HG03066 (cell line): ENCODE results near the gene TMEM240.
A peak's percentile ranks its signal among the peaks of the same experiment; 100 is the strongest.

ENCODE experiments used
- ATAC-seq: cut with Tn5 transposase; IDR thresholded peaks from one replicate; pipeline ENCODE4 v1.9.1; 2021; ENCODE audit warnings: low read depth; ENCODE audit not compliant: unreplicated experiment

The TMEM240 gene

GRCh38 chr1:1540090-1540817, at the start of gene TMEM240:
Gene TMEM240 (minus strand): TSS chr1:1540624. CDS start chr1:1540346, 278 bp downstream.
- no peak for ATAC-seq

GRCh38 chr1:1583347-1584010, 43.1 kb upstream of the TMEM240 start:
- ATAC-seq, result no peak

GRCh38 chr1:1582585-1583346, 42.3 kb upstream of the TMEM240 start:
- ATAC-seq, result no peak

- ATAC-seq, result no peak
These were observed 38.0 kb upstream of the TMEM240 start for GRCh38 chr1:1578371-1578940.

DNA sequence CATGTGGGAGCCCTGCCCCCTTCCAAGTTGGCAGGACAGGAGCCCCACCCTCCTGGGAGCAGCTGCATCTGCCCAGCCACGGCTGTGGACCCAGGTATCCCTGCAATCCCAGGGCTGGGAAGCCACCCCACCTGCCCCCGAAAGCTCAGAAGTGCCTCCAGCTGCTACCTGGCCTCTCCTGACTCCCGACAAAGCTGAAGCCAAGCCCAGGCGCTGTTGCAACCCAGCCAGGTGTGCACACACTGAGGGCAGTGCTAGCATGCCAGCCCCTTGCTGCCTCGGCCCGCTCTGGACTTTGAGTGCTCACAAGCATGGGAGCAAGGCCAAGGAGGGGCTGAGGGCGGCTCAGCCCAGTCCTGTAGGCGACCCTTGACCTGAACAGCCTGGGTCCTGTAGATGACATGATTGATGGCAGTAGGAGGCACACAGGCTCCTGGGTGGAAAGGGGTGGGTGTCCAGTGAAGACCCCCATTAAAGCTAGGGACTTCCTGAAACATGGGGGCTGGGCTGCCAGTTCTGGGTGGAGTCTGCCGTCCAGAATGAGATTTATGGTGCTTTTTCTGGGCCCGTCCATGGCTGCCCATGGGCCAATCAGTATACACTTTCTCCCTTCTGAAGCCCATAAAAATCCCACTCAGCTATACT, 37.1 kb upstream of the TMEM240 start:
- no peak for ATAC-seq

DNA sequence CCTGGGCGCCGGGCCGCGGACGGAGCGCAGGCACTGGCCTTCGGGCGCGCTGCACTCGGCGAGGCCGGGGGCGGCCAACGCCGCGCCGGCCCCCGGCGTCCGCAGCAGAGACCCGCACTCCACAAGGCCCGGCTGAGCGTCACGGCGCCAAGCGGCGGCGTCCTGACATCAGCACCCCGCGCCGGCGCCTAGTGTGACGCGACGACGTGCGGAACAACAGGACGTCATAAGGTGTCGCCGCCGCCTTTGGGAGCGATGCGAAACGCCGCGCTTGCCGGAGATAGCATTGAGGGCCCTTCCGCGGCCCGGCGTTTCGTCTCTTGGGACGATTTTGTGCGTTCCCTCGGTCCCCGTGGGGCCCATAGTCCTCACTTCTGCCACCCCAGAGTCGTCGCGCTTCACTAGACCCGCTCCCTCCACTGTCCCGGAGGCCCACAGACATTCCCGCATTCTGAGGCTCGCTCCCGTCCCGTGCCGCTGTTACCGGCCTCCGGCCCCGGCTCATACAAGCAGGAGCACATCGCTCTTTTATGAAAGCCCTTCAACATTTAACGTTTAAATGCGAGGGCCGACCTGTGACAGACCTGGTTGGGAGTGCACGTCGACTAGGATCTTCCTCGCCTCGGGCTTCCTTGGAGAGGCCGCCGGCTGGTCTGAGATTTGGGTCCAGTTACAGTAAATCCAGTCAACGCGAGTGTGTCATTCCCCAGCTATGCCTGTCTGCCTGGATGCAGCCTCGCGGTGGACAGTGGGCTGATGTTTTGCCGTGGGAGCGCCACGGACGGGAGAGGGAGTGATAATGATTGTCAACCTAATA, 34.5 kb upstream of the TMEM240 start, which contains the start of gene SSU72:
Gene SSU72 (minus strand): TSS at position 143 of the 817 bp plus-strand sequence. CDS start 306 bp downstream, outside the sequence.
- peak; percentile 58 for ATAC-seq

- peak; percentile 48 for ATAC-seq
These were observed 33.7 kb upstream of the TMEM240 start for GRCh38 chr1:1573843-1574720.

GRCh38 chr1:1569341-1569740, 28.9 kb upstream of the TMEM240 start:
- ATAC-seq, result no peak

DNA sequence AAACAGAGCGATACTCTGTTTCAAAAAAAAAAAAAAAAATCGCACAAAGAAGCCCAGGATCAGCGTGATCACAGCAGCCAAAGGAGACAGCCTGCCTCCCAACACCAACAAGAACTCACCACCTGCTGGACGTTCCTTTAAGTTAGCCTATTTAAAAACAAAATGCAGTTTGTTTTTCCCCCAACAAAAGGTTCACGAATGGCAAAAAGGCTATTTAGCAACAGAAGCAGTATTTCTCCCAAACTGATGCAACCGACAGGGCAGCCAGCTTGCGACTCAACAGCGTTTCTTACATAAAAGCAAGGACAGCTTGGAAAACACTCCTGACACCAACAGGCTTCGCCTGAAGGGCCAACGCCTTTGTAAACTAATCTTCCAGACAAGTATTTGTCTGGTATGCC, 27.5 kb upstream of the TMEM240 start:
- no peak for ATAC-seq

DNA sequence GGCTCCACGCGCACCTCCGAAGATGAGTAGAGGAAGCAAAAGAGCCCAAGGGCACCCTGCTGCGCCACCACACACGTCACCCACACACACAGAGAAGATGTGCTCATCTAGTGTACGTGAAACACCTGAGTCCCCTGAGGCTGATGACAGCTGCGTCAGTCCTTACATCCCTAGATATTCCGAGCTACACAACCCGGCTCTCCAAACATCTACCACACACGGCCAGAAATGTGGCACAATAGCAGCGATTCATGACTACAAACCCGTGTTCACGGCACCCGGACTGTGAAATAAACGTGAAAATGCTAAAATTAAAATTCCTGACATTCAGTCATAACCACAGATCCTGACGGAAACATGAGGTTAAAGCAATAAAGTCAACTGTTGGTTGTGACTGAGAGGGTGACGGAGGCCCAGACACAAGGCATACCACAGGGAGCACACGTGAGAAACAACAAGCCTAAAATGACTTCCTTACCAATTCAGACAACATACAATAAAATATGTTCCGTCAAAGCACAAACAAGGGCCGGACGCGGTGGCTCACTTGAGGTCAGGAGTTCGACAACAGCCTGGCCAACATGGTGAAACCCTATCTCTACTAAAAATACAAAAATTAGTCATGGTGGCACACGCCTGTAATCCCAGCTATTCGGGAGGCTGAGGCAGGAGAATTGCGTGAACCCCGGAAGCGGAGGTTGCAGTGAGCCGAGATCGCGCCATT, 26.9 kb upstream of the TMEM240 start:
- no peak for ATAC-seq

GRCh38 chr1:1565340-1565739, 24.9 kb upstream of the TMEM240 start:
- no peak for ATAC-seq

GRCh38 chr1:1564268-1564667, 23.8 kb upstream of the TMEM240 start:
- no peak for ATAC-seq

DNA sequence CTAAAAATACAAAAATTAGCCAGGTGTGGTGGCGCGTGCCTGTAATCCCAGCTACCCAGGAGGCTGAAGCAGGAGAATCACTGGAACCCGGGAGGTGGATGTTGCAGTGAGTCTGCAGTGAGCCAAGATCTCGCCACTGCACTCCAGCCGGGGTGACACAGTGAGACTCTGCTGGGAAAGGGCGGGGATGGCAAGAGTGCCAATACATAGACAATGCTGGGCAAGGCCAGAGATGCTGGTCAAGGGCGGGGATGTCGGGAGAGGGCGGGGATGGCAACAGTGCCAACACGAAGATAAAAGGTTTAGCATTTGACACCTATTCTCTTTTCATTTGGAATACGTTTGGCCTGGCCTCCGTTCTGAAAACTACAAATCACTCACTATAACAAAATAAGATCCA, 23.3 kb upstream of the TMEM240 start:
- no peak for ATAC-seq

DNA sequence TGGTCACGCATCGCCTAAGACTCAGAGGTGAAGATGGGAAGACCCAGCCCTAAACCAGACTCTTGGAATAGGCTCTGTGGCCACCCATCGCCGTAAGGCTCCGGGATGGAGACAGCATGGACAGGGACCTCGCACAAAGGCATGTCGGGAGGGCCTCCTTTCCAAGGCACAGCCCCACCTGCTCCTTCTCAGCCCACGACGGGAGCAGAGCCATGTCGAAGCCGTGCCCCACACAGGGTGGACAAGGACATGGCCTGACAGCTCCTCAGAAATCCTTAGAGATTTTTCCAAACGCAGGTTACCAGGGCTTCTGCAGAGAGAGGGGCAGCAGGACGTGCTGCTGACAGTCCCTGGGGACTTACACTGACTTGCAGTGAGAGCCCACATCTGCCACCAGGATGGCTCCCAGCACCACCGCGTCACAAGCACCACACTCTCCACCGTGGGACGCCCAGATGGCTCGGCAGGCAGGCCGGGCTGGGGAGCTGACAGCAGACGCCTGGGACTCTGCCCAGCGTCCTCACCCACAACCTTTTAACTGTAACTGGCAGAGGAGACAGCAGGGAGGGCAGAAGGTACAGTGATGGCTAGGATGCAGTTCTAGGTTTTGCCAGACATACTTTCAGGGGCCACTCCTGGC, 22.3 kb upstream of the TMEM240 start:
- ATAC-seq, result no peak

- ATAC-seq, result no peak
These were observed 21.5 kb upstream of the TMEM240 start for GRCh38 chr1:1561801-1562470.

DNA sequence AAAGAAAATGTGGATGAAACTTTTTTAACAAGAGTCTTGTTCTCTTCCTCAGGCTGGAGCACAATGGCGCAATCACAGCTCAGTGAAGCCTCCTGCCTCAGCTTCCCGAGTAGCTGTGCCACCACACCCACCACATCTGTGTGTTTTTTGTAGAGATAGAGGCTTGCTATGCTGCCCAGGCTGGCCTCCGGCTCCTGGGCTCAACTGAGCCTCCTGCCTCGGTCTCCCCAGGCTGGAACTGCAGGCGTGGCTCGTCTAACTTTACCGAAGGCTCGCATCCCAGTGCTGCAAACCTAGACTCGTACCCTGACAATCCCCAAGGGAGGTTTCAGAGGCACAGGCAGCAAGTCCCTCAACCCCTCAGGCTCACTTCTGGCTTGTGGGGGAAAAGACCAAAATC, 19.8 kb upstream of the TMEM240 start:
- ATAC-seq, result no peak

- no peak for ATAC-seq
These were observed 18.6 kb upstream of the TMEM240 start for GRCh38 chr1:1559066-1559465.
